SH-SY5Y (cell line): ENCODE measurements around the gene AREL1.

Experiments used
- GATA2 ChIP-seq: IDR thresholded peaks from 2 replicates; pipeline ENCODE4 v1.6.1; 2011; ENCODE audit warnings: mild to moderate bottlenecking, low read depth, low read length
- GATA3 ChIP-seq: IDR thresholded peaks from 2 replicates; pipeline ENCODE4 v1.6.1; 2011; ENCODE audit warnings: low read depth, mild to moderate bottlenecking, low read length, moderate library complexity

The AREL1 gene

DNA sequence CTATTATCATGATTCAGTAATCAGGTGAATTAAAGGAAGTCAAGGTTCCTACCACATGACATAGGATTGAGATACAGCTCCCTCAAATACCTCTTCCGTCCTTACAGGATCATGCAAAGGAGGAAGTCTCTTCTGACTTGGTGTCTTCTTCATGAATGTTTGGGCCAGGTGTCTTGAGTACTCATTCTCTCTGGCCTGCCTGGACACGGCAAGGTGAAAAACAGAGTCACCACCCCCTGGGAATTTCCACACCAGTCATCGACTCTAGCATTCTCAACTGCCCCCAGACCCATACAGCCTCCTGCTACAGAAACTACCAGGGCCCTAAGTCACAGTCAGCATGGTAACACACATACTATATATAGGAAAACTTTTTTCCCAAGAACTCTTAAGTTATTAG lies 55.9 kb downstream of the AREL1 start:
- TF ChIP-seq GATA2 = no peak
- TF ChIP-seq GATA3 = no peak

DNA sequence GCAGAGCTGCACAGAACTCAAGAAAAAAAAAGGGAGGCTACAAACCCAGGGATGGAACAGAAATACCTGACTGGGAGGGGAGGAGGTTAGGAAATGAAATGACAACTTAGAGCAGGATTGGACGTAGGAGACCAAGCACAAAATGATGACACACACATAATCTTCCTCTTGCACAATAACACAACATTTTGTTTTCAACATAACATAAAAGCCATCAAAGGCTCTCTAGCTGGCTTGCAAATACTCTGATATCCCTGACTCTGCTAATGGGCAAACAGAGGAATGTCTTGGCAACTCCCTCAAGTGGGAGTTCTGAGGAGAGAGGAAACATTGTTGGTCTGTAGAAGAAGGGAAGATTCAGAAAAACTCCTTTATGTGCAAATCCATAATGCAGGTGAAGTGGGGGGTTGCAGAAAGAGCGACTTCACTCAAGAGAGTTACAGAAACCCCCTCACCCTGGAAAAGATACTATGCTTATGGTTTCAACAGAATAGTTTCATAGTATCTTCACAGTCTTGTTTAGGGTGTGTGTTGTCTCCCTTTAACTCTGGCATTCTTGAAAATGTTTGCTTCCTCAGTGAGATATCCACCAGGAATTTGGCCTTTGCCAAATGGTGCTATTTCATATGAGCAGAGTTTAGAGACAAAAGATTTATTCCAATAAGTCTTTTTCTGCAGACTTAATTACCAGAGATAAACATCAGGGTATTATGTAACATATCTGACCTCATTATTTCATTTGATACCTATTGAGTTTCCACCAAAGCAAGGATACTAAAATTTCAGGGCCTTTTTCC lies 57.1 kb downstream of the AREL1 start:
- TF ChIP-seq GATA3 = no peak

- TF ChIP-seq GATA2 (no peak), GATA3 (no peak)
Observed at GRCh38 chr14:74654931-74655330, 57.9 kb downstream of the AREL1 start.

- TF ChIP-seq GATA2 (no peak), GATA3 (no peak)
Observed at GRCh38 chr14:74653386-74654138, 59.3 kb downstream of the AREL1 start.

DNA sequence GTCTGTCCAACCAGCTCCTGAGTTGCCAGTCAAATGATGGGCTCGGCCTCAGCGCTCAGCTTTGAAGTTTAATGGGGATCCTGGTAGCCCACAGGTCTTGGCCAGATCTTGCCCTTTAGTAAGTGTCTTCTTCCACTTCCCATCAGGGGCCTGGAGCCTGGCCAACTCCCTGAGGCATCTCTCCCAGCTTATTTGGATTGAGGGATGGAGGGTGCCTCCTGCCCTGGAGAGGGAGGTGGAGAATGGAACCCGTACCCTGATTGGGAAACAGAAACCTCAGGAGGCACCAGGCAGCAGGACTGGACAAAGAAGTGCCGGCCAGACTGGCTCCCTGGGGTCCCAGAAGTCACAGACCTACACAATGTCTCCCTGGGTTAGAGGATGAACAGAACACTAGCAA lies 60.3 kb downstream of the AREL1 start:
- TF ChIP-seq GATA3 (no peak), GATA2 (no peak)

DNA sequence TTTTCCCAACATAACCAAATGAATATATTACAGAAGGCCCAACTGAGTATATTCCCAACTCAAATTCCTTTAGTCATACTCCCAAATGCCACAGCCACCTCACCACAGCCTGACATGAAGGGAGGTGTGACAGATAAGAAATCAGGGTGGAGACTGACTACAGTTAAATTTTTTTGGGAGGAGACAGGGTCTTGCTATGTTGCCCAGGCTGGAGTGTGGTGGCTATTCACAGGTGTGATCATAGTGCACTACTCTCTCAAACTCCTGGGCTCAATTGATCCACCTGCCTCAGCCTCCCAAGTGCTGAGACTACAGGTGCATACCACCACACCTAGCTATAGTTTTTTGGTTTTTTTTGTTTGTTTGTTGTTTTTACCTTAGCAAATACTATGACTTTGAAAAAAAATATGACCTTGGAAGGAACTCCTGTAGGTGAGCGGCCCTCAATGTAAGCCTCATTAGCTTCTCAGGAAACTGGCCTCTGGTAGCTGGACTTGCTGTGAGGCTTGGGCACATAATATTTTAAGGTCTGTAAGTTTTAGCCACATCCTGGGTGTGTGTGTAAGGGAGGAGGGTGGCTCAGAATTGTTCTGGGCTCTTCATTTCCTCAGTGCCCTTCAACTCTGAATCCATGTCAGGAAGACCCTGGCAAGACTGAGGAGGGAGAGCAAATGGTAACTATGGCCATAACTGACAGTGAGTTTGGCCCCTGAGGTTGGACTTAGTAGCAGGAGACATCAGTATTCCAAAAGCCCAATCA lies 61.8 kb downstream of the AREL1 start:
- no peak for TF ChIP-seq GATA2
- no peak for TF ChIP-seq GATA3

DNA sequence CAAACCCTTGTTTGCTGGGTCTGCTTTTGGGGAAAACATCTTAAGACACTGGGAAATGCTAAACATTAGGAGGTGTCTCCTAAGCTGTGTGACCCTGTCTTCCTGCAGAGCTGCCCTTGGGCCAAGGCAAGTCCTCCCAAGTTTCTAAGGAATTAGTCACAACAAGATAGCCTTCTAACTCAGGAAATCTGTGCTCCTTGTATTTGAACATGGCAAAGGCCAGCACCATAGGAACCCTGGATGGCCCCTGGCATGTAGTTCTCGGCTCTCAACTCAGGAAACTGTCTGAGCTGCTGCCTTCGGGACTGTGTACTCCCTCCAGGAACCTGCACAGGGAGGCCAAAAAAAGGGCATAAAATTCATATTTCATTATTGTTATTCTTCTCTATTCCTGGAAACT lies 63.2 kb downstream of the AREL1 start:
- TF ChIP-seq GATA2 (no peak), GATA3 (no peak)

GRCh38 chr14:74649167-74649566 lies 63.7 kb downstream of the AREL1 start:
- no peak for TF ChIP-seq GATA3
- peak; percentile 10; the same call in 1 of the 2 replicates for TF ChIP-seq GATA2

DNA sequence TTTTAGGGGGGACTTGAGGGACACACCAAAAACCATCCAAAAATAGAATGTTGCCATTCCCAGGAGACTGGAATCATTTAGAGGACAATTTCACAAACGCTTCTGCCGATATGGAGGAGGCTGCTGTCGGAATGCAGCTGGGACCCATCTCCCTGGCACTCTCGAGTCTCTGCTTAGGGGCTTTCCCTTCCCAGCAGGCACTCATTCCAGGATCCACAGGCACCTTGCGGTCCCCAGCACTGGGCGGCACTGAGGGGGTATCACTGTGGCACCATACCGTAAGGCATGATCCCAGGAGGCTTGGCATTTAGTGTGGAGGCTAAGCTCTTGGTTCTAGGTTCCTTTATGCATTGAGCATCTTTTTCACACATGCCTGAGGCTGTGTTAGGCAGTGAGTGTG lies 64.3 kb downstream of the AREL1 start:
- TF ChIP-seq GATA3 (no peak), GATA2 (no peak)

GRCh38 chr14:74647678-74648461 lies 65.0 kb downstream of the AREL1 start:
- TF ChIP-seq GATA3 (no peak), GATA2 (no peak)

DNA sequence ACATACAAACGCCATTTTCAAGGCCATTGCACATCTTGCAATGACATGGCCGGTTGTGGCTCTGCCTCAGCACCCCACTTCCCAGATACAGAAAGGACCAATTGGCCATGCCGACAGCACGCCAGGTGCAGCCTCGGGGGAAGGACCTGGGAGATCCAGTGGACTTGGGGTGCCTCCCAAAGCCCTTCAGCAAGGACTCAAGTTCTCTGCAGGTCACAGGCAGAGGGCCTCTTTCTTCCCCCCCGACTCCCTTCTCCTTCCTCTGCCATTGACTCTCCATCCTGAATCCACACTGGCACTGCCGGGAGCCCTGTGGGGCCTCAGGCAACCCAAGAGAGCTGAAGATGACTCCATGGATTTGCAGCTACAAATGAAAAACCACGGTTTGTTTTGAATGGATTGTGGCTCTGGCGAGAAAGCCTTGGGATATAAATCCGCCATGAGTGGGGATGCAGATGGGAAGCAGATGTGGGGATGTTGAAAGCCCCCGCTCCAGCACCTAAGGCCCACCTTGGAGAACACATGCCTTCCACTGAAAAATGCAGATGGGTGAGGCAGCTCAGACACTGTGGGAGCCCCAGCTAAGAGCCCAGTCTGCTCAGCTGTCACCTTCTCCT lies 65.7 kb downstream of the AREL1 start:
- TF ChIP-seq GATA3 (no peak), GATA2 (no peak)

DNA sequence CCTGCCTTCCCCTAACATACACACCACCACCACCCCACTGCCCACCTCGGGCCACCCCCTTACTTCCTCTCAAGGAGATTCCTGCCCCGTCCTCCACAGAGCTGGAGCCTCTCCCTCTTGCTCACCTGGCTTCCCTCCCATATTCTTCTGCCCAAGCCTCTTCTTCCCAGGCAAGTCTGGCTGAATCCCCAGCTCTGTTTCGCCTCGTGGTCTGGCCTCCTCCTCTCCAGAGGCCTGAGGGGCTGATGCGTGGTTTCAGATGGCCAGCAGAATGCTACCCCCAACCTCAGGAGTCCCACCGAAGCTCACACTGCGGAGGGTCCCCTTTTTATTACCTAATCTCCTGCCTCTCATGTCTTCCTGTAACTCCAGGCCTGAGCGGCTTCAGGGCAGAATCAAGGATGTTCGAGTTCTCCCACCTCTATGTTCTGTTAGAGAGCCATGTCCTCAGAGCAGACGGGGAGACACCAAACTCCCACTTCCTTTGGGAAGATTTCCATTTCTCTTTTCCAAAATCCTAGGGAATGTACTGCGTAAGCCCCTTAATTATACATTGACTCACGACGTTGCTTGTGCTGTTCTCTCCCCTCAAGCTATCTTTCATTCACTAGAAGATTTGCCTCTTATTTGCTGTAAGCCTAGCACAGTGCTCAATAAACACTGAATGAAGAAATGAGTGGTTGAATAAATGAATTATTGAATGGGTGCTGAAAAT lies 67.0 kb downstream of the AREL1 start:
- TF ChIP-seq GATA3 (no peak), GATA2 (no peak)

- TF ChIP-seq GATA2 (no peak), GATA3 (no peak)
Observed at GRCh38 chr14:74645244-74645643, 67.6 kb downstream of the AREL1 start.
